Kidney glomerular epithelial cell (primary cell): ENCODE data around the gene WWOX.
A peak's percentile ranks its signal among the peaks of the same experiment; 100 is the strongest.

ENCODE experiments used
- DNase-seq: peaks from one replicate; lab custom pipeline; 2025; lab: John Stamatoyannopoulos, UW

Gene WWOX

DNA sequence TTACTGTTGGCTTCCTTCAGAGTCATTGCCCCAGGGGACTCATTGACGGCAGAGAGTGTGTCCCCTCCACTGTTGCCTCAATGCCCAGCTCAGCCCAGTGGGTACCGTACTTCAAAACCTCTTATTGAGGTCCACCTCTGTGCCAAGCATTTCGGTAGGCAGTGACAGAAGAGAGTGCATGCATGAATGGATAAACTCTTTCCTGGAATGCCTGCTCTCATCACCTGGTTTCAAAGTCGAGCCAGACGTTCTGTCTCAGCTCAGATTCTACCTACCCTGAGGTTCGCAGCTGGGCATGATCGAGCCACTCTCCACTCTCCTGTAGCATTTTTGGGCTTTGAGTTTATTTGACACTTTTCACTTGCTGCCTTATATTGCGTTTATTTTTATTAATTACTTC lies 854.1 kb downstream of the WWOX start:
- no peak for DNase-seq

GRCh38 chr16:78955206-78955605 lies 855.8 kb downstream of the WWOX start:
- DNase-seq: no peak

DNA sequence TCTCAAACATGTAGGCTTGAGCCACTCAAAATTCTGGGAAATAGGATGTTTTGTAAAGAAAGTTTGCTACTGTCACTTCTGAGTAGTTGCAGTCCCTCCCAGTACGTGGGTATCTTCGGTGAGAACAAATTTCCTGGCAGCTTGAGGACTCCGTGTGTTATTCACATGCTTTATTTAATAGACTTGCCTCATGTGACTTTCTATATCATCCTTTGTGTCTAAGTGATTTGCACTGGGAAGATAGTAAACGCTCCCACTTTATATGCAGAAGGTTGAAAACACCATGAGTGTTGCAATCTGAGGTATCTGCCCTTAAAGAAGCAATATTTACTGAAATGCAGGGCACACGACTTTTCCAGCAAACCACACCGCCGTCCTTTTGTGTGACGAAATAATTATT lies 857.4 kb downstream of the WWOX start:
- no peak for DNase-seq

- no peak for DNase-seq
Measured at GRCh38 chr16:78957317-78958100, 858.1 kb downstream of the WWOX start.

GRCh38 chr16:78961464-78961863 lies 862.0 kb downstream of the WWOX start:
- DNase-seq: no peak

GRCh38 chr16:78962457-78962929 lies 863.0 kb downstream of the WWOX start:
- DNase-seq: peak; percentile 18

DNA sequence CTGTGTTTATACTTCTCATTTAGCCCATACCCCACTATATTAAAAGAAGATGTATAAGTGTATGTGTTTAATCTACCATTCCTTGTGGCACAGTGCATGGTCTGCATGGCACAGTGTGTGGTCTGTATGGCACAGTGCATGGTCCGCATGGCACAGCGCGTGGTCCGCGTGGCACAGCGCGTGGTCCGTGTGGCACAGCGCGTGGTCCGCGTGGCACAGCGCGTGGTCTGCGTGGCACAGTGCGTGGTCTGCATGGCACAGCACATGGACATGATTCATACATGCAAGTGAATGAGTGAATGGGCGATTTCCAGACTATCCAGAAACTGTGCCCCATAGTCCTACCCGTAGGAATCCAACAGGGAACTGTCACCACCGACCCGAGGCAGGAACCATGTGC lies 868.5 kb downstream of the WWOX start:
- DNase-seq: no peak

GRCh38 chr16:78969721-78970120 lies 870.3 kb downstream of the WWOX start:
- DNase-seq: no peak

GRCh38 chr16:78970650-78971049 lies 871.2 kb downstream of the WWOX start:
- no peak for DNase-seq

- no peak for DNase-seq
Measured at GRCh38 chr16:78972006-78972405, 872.6 kb downstream of the WWOX start.

- no peak for DNase-seq
Measured at GRCh38 chr16:78972986-78973385, 873.5 kb downstream of the WWOX start.

GRCh38 chr16:78976212-78976611 lies 876.8 kb downstream of the WWOX start:
- no peak for DNase-seq

DNA sequence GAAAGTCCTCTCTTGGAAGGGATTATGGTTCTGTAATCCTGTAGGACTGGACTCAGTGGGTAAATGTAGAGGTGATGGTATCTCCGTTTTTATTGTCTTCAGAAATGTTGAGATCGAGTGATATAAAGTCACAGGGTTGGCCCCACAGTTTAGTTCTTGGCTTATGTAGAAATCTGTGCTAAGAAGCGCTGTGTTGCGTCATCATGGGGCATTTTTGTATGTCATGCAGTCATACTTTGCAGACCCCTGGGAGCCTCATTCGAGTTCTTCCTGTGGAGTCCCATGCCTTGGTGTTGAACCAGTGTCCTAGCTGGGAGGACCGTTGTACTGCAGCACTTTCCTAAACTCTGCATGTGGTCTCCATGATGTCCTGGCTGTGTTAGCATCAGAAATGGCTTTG lies 881.4 kb downstream of the WWOX start:
- no peak for DNase-seq

DNA sequence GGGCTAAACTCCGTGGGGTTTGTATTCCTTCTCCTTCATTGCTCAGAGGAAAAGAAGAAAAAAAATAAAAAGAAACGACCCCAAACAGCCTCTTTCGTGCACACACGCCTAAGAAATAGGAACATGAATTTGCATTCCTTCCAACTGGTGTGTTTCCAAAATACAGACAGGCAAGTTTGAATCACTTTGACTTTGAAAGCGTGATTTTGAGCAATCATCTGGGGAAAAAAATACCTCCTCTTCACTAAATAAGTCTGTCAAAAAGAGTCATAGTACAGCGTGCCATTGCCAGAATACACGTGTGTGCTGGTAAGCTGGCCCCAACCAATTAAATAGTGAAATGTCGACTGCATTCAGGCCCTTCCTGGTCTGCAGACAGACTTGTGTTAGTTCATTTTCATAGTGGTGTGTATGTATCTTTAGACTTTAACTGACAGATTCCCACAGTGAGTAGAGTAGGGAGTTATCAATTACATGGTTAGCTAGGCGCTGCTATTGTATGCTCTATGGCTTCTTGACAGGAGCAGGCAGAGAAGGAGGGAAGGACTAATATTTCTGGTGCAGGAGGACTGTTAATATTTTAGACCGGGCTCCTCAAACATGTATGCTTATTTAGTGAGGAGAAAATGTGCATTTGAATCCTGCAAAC lies 882.8 kb downstream of the WWOX start:
- DNase-seq: no peak

DNA sequence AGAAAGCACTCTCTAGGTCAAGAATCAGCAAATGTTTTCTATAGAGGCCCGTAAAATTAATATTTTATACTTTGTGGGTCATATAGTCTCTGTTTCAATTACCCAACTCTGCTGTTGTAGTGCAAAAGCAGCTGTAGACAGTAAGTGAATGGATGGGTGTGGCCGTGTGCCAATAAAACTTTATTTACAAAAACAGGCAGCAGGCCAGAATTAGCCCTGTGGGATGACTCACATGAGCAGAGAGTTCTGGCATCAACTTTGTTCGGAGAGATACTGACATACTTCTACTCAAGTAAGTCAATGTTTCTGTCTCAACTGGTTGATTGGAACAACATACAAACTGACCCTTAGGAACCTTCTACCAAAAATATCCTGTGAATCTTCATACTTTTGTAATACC lies 884.9 kb downstream of the WWOX start:
- DNase-seq: no peak

DNA sequence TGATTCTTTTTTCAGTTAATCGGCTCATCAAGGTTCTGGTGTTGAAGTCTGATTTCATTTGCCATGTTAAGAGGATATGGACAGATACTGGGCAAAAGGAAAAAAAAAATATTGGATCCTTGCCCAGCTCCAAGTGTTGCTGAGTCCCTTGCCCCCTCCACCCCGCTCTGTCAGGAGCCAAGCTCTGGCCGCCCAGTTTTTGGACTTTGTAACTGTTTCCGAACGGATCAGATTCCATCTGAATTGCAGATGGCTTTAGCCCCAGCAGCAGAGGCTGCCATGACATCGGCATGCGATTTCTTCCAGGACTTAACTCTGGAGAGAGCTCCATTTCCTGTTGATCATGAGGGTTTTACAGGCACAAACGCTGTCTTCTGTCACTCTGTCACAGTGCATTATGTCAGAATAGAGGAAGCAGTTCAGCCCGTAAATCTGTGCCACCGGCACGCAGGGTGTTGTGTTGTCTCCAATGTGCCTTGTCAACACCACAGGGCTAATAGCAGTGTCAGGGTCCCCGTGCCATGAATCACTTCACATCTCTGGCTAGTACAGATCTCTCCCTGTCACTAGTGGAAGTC lies 885.5 kb downstream of the WWOX start:
- DNase-seq: no peak

DNA sequence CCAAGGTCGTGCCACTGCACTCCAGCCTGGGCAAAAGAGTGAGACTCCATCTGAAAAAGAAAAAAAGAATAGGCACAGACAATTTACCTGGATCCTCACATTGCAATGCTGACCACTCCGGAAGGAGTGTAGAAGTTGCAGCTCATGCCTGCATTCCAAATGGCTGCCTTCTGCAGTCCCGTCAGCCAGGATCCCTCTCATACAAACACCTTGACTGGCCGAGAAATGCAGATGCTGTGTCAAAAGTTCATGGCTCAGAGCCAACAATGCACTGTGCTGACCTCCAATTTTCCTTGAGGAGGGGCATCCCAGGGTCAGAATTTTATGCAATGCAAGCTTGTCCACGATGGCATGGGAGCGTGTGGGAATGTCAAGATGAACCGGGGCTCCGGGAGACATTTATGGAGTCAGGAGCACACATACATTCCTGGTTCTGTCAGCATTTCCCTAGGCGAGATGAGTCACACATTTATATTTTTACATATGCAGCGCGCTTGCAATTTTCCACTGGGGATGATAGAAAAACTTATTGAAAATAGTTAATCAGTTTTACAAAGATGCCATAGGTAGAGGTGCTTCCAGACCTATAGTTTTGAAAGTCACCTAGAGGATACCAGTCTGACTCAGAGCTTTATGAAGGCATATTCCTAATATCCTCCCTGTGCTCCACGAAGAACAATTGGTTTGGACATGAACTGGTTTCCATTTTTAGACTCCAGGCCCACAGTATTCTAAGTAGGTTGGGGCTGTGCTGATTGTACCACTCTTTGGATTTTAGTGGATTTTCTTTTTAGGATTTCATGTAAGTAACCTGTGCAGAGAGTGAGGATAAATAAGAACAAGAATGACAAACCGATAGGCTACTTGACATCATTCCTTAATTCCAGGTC lies 886.5 kb downstream of the WWOX start:
- no peak for DNase-seq

- no peak for DNase-seq
Measured at GRCh38 chr16:78987666-78988065, 888.2 kb downstream of the WWOX start.

DNA sequence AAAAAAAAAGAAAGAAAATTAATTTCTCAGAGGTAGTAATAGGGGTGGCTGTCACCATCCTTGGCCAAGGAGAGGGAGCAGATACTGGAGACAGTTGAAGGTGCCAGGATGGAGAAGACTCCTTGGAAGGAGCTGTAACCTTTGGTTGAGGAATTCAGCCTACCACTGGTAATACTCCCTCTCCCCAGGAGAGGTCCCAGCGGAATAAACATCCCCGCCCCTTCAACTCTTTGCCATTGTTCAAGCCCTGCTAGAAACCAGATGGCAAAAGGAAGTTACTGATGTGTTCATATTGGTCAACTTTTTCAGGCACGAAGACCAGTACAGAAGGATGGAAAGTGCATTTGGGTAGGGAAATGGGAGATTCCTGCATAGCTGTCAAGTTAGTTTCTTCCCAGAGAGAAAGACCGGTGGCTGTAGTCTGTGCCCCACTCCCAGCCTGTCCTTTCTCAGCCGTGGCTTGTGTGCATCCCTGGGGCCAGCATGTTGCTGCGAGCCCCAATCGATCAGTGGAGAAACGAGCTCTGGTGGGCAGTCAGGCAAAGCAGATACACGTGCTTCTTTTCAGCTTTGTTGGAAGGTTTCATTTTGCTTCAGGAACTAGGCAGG lies 889.0 kb downstream of the WWOX start:
- DNase-seq: no peak

GRCh38 chr16:78990309-78990701 lies 890.9 kb downstream of the WWOX start:
- no peak for DNase-seq

- no peak for DNase-seq
Measured at GRCh38 chr16:78992001-78992400, 892.5 kb downstream of the WWOX start.

- DNase-seq: no peak
Measured at GRCh38 chr16:78993346-78993745, 893.9 kb downstream of the WWOX start.
